HepG2 (cell line): ENCODE results near the gene METTL26. TPM values are rescaled to one million over a fixed set of nuclear protein-coding genes. Genes with fewer than 3 reads are reported as not detected.

ENCODE experiments used
- FOXC1 ChIP-seq: sonication (generic); formaldehyde crosslinking; IDR thresholded peaks from 2 replicates; pipeline ENCODE4 v1.8.0; 2022; ENCODE audit warnings: mild to moderate bottlenecking, missing genetic modification reagents, borderline replicate concordance
- HINFP ChIP-seq: sonication (generic); formaldehyde crosslinking; IDR thresholded peaks from 2 replicates; pipeline ENCODE4 v1.4.0; 2020; ENCODE audit warnings: low read depth, mild to moderate bottlenecking, missing genetic modification reagents
- KIAA2018 ChIP-seq: sonication (generic); formaldehyde crosslinking; IDR thresholded peaks from 2 replicates; pipeline ENCODE4 v1.5.0; 2020; ENCODE audit warnings: mild to moderate bottlenecking, missing genetic modification reagents, borderline replicate concordance
- KMT2B ChIP-seq: IDR thresholded peaks from 2 replicates; pipeline ENCODE4 v1.6.1; 2016; ENCODE audit warnings: missing genetic modification reagents, missing compliant biosample characterization
- LRRFIP1 ChIP-seq: sonication (generic); formaldehyde crosslinking; conservative IDR thresholded peaks from 2 replicates; pipeline ENCODE4 v1.4.0; 2020; ENCODE audit warnings: missing genetic modification reagents
- PBX2 ChIP-seq: IDR thresholded peaks from 2 replicates; pipeline ENCODE4 v1.6.1; 2016; ENCODE audit warnings: control low read depth
- PHF20 ChIP-seq: sonication (generic); formaldehyde crosslinking; IDR thresholded peaks from 2 replicates; pipeline ENCODE4 v1.5.0; 2020; ENCODE audit warnings: mild to moderate bottlenecking, missing genetic modification reagents
- SP4 ChIP-seq: sonication (generic); formaldehyde crosslinking; IDR thresholded peaks from 2 replicates; pipeline ENCODE4 v1.8.1; 2023; ENCODE audit warnings: mild to moderate bottlenecking, missing genetic modification reagents
- TIGD3 ChIP-seq: sonication (generic); formaldehyde crosslinking; IDR thresholded peaks from 2 replicates; pipeline ENCODE4 v1.5.1; 2020; ENCODE audit warnings: mild to moderate bottlenecking, missing genetic modification reagents, borderline replicate concordance
- TMF1 ChIP-seq: sonication (generic); formaldehyde crosslinking; IDR thresholded peaks from 2 replicates; pipeline ENCODE4 v1.8.1; 2022; ENCODE audit warnings: low read depth, missing genetic modification reagents
- WIZ ChIP-seq: sonication (generic); formaldehyde crosslinking; IDR thresholded peaks from 2 replicates; pipeline ENCODE4 v1.5.1; 2020; ENCODE audit warnings: mild to moderate bottlenecking, missing genetic modification reagents
- ZFP90 ChIP-seq: sonication (generic); formaldehyde crosslinking; IDR thresholded peaks from 2 replicates; pipeline ENCODE4 v1.8.0; 2022; ENCODE audit warnings: missing genetic modification reagents, mild to moderate bottlenecking, inconsistent platforms, borderline replicate concordance
- ZNF383 ChIP-seq: sonication (generic); formaldehyde crosslinking; IDR thresholded peaks from 2 replicates; pipeline ENCODE4 v1.4.0; 2020; ENCODE audit warnings: missing genetic modification reagents, mild to moderate bottlenecking, borderline replicate concordance
- ZNF589 ChIP-seq: sonication (generic); formaldehyde crosslinking; conservative IDR thresholded peaks from 2 replicates; pipeline ENCODE4 v1.8.0; 2022; ENCODE audit warnings: mild to moderate bottlenecking, moderate library complexity, missing genetic modification reagents
- ZNF768 ChIP-seq: sonication (generic); formaldehyde crosslinking; IDR thresholded peaks from 2 replicates; pipeline ENCODE4 v1.4.0; 2020; ENCODE audit warnings: missing genetic modification reagents
- polyA plus RNA-seq, 8 experiments: library from polyadenylated mRNA; depleted of rRNA in 3 of 8; stranded (reverse) in 7 of 8; unstranded in 1 of 8; fragments of >200 nt; fragmentation: Illumina TruSeq in 4 of 8; extraction: Trizol in 4 of 8; gene quantifications; 2 replicates each; pipeline versions ENCODE4 v1.2.1 to v1.2.3, GENCODE V29; 2011 to 2016; ENCODE audit warnings: low read depth in 4 of 8, missing spikeins in 1 of 8, mixed read lengths in 1 of 8; ENCODE audit not compliant: insufficient read depth in 1 of 8
- total RNA-seq, 5 experiments: library from RNA; depleted of rRNA; stranded (reverse); fragments of >200 nt; fragmentation: Illumina TruSeq; extraction: Trizol; gene quantifications; 2 replicates each; pipeline ENCODE4 v1.2.3, GENCODE V29; 2016; ENCODE audit warnings: low read depth in 1 of 5

The METTL26 gene
- total and polyA plus RNA-seq, 2 of the 13 experiments (the other 11 are each of a cell fraction or from before 2014, with no cell fraction given), result 65.5 to 70.1 TPM

GRCh38 chr16:629833-630248 lies 6.3 kb downstream of the METTL26 start (continued):
- no peak for TF ChIP-seq KIAA2018 (CRISPR knock-in tag)
- TF ChIP-seq PHF20, result no peak
- TF ChIP-seq ZNF768 (CRISPR knock-in tag), result no peak
- TF ChIP-seq TIGD3 (CRISPR knock-in tag), result no peak
- TF ChIP-seq KMT2B (CRISPR knock-in tag), result no peak
- no peak for TF ChIP-seq ZNF383
- no peak for TF ChIP-seq ZFP90
- 0 out of 2 replicates have a peak, but pooled peaks have one; percentile 26 for TF ChIP-seq ZNF589 (CRISPR knock-in tag)
- TF ChIP-seq PBX2 (CRISPR knock-in tag), result no peak
- no peak for TF ChIP-seq SP4 (CRISPR knock-in tag)
- TF ChIP-seq WIZ (CRISPR knock-in tag), result 0 out of 2 replicates have a peak, but pooled peaks have one; percentile 11
- no peak for TF ChIP-seq FOXC1 (CRISPR knock-in tag)
- TF ChIP-seq LRRFIP1 (CRISPR knock-in tag), result no peak
- TF ChIP-seq HINFP (CRISPR knock-in tag), result no peak
- no peak for TF ChIP-seq TMF1 (CRISPR knock-in tag)
